Thyroid gland (tissue), 4 donors: ENCODE data around the gene PDE11A.
A peak's percentile ranks its signal among the peaks of the same experiment; 100 is the strongest.

Experiments
- CTCF ChIP-seq, 6 experiments: fragments of 200-600 bp in 3 of 6; fragments of 450-650 bp in 3 of 6; sonication (generic) in 3 of 6; IDR thresholded peaks; one replicate each; pipeline ENCODE4 v1.5.1; 2016 to 2019; ENCODE audit warnings: antibody characterized with exemption in 6 of 6, mild to moderate bottlenecking in 2 of 6, inconsistent platforms in 1 of 6, moderate library complexity in 1 of 6
- POLR2A ChIP-seq, 2 donors: fragments of 450-650 bp; IDR thresholded peaks; one replicate each; pipeline ENCODE4 v1.6.1; 2017; ENCODE audit warnings: antibody characterized with exemption in 2 of 2, mild to moderate bottlenecking in 2 of 2, moderate library complexity in 1 of 2

- TF ChIP-seq CTCF (IDR thresholded peaks at IDR 0.05) (no peak), POLR2A (IDR thresholded peaks at IDR 0.05) (peak in 1 of 2 donors; percentile 46)
Observed at GRCh38 chr2:177618255-177619253, 454.0 kb downstream of the PDE11A start.
